ENCODE results near the gene ARNT2. TPM values are rescaled to one million over a fixed set of nuclear protein-coding genes. Genes with fewer than 3 reads are reported as not detected.

The ARNT2 gene
- total RNA-seq, 5 donors from 2014 or later (not counting 1 experiment from before 2014, with no cell fraction given) = 0.18 TPM; not detected in 4

DNA sequence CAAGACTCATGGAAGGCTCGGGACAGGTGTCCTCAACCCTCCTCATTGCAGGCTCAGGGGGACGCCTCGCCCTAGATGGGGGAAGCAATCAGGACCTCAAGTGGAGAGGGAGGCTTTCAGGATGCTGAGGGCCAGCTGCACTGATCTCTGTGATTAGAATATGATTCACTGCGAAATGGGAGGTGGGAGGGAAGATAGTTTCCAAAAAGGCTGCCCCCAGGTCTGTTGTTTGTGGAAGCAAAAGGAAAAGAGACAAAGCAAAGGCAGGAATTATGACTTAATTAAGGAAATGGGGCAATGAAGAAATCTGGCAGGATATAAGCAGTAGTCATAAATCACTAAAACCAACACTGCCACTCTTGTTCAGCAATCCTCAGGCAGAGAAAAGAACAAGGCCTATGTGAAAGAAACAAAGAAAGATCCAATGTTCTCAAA lies 205.3 kb downstream of the ARNT2 start:
- CTCF ChIA-PET = no interaction called here
- 50% methylated on average over 1 of the region's 4 CpGs for WGBS (ENCODE audit: insufficient coverage)

DNA sequence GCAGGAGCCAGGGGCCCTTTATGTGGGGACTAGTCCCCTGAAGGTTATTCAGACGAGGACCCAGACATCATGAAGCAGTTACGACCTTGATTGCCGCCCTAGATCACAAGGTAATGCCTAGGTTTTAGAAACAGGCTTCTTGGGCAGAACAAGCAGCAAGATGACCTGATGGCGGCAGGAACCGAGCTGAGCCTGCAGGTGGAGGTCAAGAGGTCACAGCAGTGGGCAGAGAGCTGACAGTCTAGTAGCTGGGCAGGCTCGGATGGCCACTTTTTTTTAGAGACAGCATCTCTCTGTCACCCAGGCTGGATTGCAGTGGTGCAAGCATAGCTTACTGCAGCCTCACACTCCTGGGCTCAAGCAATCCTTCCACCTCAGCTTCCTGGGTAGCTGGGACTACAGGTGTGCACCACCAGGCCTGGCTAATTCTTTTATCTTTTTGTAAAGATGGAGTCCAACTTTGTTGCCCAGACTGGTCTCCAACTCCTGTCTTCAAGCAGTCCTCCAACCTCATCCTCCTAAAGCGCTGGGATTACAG lies 207.4 kb downstream of the ARNT2 start:
- Histone ChIP-seq H3K27me3 (replicated peaks in 1 of 2; ENCODE audit: control insufficient read depth in 2 of 2, extremely low read depth in 1 of 2, insufficient read depth in 2 of 2, low read length in 1 of 2) (peaks cover 0 to 30% of the 10 kb centered on the region in 2 experiments), H3K9me3 (no peaks in the 10 kb centered on the region), H3K27ac (ENCODE audit: low read length) (no peak overlapping the region), H3K4me1 (ENCODE audit: control insufficient read depth in 1 of 2, extremely low read depth in 1 of 2, insufficient read depth in 2 of 2, low read length in 2 of 2) (no peaks in the 10 kb centered on the region), H3K4me3 (ENCODE audit: control insufficient read depth in 1 of 2, extremely low read depth in 1 of 2, low read length in 1 of 2) (no peak overlapping the region), H3K36me3 (ENCODE audit: control insufficient read depth in 2 of 2, extremely low read depth in 1 of 2, insufficient read depth in 1 of 2, low read length in 1 of 2) (no peaks in the 10 kb centered on the region)
- Mint-ChIP-seq H3K9me3 (no peaks in the 10 kb centered on the region), H3K27me3 (peaks cover 8 to 11% of the 10 kb centered on the region in 2 donors), H3K4me1 (no peaks in the 10 kb centered on the region), H3K36me3 (no peaks in the 10 kb centered on the region), H3K27ac (no peak overlapping the region), H3K4me3 (no peak overlapping the region)
- DNase-seq = no peak
- WGBS (ENCODE audit: insufficient coverage) = 76% methylated on average over 6 of the region's 7 CpGs
- POLR2A ChIA-PET = no interaction called here
- CTCF ChIA-PET = no interaction called here
- no peak for ATAC-seq (replicated peaks in 1 of 4)

More for the DNA sequence above, 205.3 kb downstream of the ARNT2 start:
- Mint-ChIP-seq H3K36me3 (no peaks in the 10 kb centered on the region), H3K27ac (no peak overlapping the region), H3K27me3 (peaks cover 5 to 6% of the 10 kb centered on the region in 2 donors), H3K4me1 (no peaks in the 10 kb centered on the region), H3K9me3 (no peaks in the 10 kb centered on the region), H3K4me3 (no peak overlapping the region)
- H3K9me3 ChIP-seq = no peaks in the 10 kb centered on the region
- no peak for ATAC-seq (replicated peaks in 1 of 4)
- H3K4me1 ChIP-seq (ENCODE audit: control insufficient read depth in 1 of 2, extremely low read depth in 1 of 2, insufficient read depth in 2 of 2, low read length in 2 of 2) = no peaks in the 10 kb centered on the region
- peaks cover 0 to 24% of the 10 kb centered on the region in 2 experiments for H3K27me3 ChIP-seq (replicated peaks in 1 of 2; ENCODE audit: control insufficient read depth in 2 of 2, extremely low read depth in 1 of 2, insufficient read depth in 2 of 2, low read length in 1 of 2)
- no peak overlapping the region for H3K4me3 ChIP-seq (ENCODE audit: control insufficient read depth in 1 of 2, extremely low read depth in 1 of 2, low read length in 1 of 2)
- POLR2A ChIA-PET = no interaction called here
- no peak overlapping the region for H3K27ac ChIP-seq (ENCODE audit: low read length)
- no peaks in the 10 kb centered on the region for H3K36me3 ChIP-seq (ENCODE audit: control insufficient read depth in 2 of 2, extremely low read depth in 1 of 2, insufficient read depth in 1 of 2, low read length in 1 of 2)
- DNase-seq = no peak

DNA sequence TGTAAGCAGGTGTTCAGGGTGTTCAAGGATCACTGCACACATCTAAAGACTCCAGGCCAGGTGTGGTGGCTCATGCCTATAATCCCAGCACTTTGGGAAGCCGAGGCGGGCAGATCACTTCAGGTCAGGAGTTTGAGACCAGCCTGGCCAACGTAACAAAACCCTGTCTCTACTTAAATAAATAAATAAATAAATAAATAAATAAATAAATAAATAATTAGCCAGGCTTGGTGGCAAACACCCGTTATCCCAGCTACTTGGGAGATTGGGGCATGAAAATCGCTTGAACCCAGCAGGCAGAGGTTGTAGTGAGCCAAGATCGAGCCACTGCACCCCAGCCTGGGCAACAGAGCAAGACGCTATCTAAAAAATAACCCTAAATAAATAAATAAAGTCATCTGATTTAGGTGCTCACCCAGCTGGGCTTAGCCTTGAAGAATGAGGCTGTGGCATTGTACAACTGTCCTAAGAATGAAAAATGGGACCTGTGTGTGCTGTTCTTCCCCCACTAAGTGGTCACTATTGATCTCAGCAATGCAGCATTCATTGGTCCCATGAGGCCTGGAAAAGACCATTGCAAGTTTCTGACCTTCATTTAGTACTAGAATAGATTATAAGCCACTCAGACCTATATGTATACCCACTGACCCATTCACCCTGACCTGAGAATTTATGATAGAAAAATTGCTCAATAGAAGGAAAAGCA lies 208.1 kb downstream of the ARNT2 start:
- no peak overlapping the region for H3K27ac Mint-ChIP-seq
- H3K4me3 ChIP-seq (ENCODE audit: control insufficient read depth in 1 of 2, extremely low read depth in 1 of 2, low read length in 1 of 2) = no peak overlapping the region
- no peak overlapping the region for H3K27ac ChIP-seq (ENCODE audit: low read length)
- WGBS (ENCODE audit: insufficient coverage) = no CpG with 5 or more reads among the region's 7 CpGs
- DNase-seq (no peak), ATAC-seq (replicated peaks in 1 of 4) (no peak)
- peaks cover 13 to 16% of the 10 kb centered on the region in 2 donors for H3K27me3 Mint-ChIP-seq
- no peaks in the 10 kb centered on the region for H3K9me3 Mint-ChIP-seq
- no peaks in the 10 kb centered on the region for H3K9me3 ChIP-seq
- H3K36me3 Mint-ChIP-seq = no peaks in the 10 kb centered on the region
- H3K27me3 ChIP-seq (replicated peaks in 1 of 2; ENCODE audit: control insufficient read depth in 2 of 2, extremely low read depth in 1 of 2, insufficient read depth in 2 of 2, low read length in 1 of 2) = peaks cover 0 to 27% of the 10 kb centered on the region in 2 experiments
- H3K36me3 ChIP-seq (ENCODE audit: control insufficient read depth in 2 of 2, extremely low read depth in 1 of 2, insufficient read depth in 1 of 2, low read length in 1 of 2) = no peaks in the 10 kb centered on the region
- H3K4me3 Mint-ChIP-seq = no peak overlapping the region
- H3K4me1 ChIP-seq (ENCODE audit: control insufficient read depth in 1 of 2, extremely low read depth in 1 of 2, insufficient read depth in 2 of 2, low read length in 2 of 2) = no peaks in the 10 kb centered on the region
- H3K4me1 Mint-ChIP-seq = no peaks in the 10 kb centered on the region
- ChIA-PET POLR2A (no interaction called here), CTCF (no interaction called here)

DNA sequence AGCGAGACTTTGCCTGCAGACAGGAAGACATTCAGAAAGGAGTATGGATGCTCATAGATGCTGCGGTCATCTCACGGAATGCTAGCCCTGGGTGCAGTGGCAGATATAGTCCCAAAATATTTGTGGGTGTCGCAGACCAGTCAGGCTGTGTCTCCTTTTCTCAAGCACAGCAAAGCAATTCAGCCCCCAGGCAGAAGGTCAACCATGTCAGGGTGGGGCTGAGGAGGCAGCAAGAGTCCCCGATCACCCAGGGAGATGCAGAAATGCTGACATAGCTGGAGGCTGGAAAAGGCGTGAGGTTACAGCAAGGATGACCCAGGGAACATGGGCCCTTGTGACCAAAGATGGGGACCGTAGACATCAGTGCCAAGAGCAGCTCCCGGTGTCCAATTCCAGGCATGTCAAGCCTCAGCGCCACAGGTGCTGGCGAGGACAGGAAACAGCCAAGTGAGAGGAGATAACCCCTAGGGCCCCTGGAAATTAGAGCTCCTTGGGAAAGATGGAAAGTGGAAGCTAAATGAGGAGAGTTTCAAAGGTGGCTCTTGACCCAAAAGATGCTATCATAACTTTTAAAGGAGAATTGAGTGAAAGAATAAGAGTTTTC lies 209.7 kb downstream of the ARNT2 start:
- Mint-ChIP-seq H3K27ac (no peak overlapping the region), H3K4me3 (no peak overlapping the region), H3K27me3 (peaks cover 24% of the 10 kb centered on the region in 2 donors), H3K4me1 (no peaks in the 10 kb centered on the region), H3K36me3 (no peaks in the 10 kb centered on the region), H3K9me3 (no peaks in the 10 kb centered on the region)
- Histone ChIP-seq H3K27ac (ENCODE audit: low read length) (no peak overlapping the region), H3K36me3 (ENCODE audit: control insufficient read depth in 2 of 2, extremely low read depth in 1 of 2, insufficient read depth in 1 of 2, low read length in 1 of 2) (no peaks in the 10 kb centered on the region), H3K9me3 (no peaks in the 10 kb centered on the region), H3K27me3 (replicated peaks in 1 of 2; ENCODE audit: control insufficient read depth in 2 of 2, extremely low read depth in 1 of 2, insufficient read depth in 2 of 2, low read length in 1 of 2) (peaks cover 2 to 33% of the 10 kb centered on the region in 2 experiments), H3K4me3 (ENCODE audit: control insufficient read depth in 1 of 2, extremely low read depth in 1 of 2, low read length in 1 of 2) (no peak overlapping the region), H3K4me1 (ENCODE audit: control insufficient read depth in 1 of 2, extremely low read depth in 1 of 2, insufficient read depth in 2 of 2, low read length in 2 of 2) (no peaks in the 10 kb centered on the region)
- CTCF ChIA-PET = no interaction called here
- DNase-seq (no peak), ATAC-seq (replicated peaks in 1 of 4) (no peak)
- POLR2A ChIA-PET = no interaction called here
- 92% methylated on average over 8 of the region's 10 CpGs for WGBS (ENCODE audit: insufficient coverage)

DNA sequence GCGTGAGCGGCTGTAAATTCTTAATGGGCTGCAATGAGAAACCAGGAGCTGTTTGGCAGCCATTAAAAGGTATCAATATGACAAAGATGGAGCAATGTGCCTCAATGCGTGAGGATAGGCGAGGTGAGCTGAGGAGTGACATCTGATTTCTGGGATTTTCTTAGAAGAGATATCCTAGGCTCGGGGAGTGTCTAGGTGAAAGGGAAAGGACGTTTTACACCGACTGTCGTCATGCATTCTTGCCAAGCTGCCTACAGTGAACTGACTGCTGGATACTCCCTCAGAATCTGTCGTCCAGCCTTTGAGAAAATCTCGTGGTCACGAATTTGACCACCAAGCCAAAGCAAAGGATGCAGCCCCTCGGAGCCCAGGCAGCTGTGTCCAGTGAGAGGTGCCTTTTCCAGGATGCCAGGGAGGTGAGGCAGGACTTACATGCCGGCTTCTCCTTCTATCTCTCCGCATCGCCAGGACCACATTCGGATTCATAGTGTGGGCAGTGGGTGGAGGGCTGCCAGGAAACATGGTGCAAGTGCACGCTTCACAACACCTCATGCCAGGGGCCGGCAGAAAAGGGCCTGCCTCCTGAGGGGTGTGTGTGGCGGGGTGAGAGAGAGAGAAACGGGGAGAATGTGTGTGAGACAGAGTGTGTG lies 210.7 kb downstream of the ARNT2 start:
- no peak overlapping the region for H3K27ac ChIP-seq (ENCODE audit: low read length)
- WGBS (ENCODE audit: insufficient coverage) = 82% methylated on average over 17 of the region's 20 CpGs
- no peak overlapping the region for H3K4me3 Mint-ChIP-seq
- H3K27me3 ChIP-seq (replicated peaks in 1 of 2; ENCODE audit: control insufficient read depth in 2 of 2, extremely low read depth in 1 of 2, insufficient read depth in 2 of 2, low read length in 1 of 2) = peaks cover 2 to 31% of the 10 kb centered on the region in 2 experiments
- no peaks in the 10 kb centered on the region for H3K9me3 ChIP-seq
- ATAC-seq (replicated peaks in 1 of 4) (no peak), DNase-seq (no peak)
- no peaks in the 10 kb centered on the region for H3K9me3 Mint-ChIP-seq
- no peak overlapping the region for H3K27ac Mint-ChIP-seq
- CTCF ChIA-PET = no interaction called here
- H3K27me3 Mint-ChIP-seq = peaks cover 25 to 30% of the 10 kb centered on the region in 2 donors
- no peaks in the 10 kb centered on the region for H3K4me1 ChIP-seq (ENCODE audit: control insufficient read depth in 1 of 2, extremely low read depth in 1 of 2, insufficient read depth in 2 of 2, low read length in 2 of 2)
- no peaks in the 10 kb centered on the region for H3K36me3 Mint-ChIP-seq
- no peaks in the 10 kb centered on the region for H3K36me3 ChIP-seq (ENCODE audit: control insufficient read depth in 2 of 2, extremely low read depth in 1 of 2, insufficient read depth in 1 of 2, low read length in 1 of 2)
- no peaks in the 10 kb centered on the region for H3K4me1 Mint-ChIP-seq
- POLR2A ChIA-PET = no interaction called here
- H3K4me3 ChIP-seq (ENCODE audit: control insufficient read depth in 1 of 2, extremely low read depth in 1 of 2, low read length in 1 of 2) = no peak overlapping the region

DNA sequence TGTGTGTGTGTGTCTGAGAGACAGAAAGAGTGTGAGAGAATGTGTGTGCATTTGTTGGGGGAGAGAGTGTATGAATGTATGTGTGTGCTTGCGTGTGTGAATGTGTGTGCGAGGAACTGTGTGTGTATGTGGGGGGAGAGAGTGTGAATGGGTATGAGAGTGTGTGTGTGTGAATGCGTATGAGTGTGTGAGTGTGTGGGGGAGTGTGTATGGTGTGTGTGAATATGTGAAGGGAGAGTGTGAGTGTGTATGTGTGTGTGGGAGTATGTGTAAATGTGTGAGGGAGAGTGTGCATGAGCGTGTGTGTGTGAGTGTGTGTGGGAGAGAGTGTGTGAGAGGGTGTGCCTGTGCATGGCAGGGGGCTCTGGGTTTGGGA lies 211.2 kb downstream of the ARNT2 start:
- Histone ChIP-seq H3K4me1 (ENCODE audit: control insufficient read depth in 1 of 2, extremely low read depth in 1 of 2, insufficient read depth in 2 of 2, low read length in 2 of 2) (no peaks in the 10 kb centered on the region), H3K4me3 (ENCODE audit: control insufficient read depth in 1 of 2, extremely low read depth in 1 of 2, low read length in 1 of 2) (no peak overlapping the region), H3K27me3 (replicated peaks in 1 of 2; ENCODE audit: control insufficient read depth in 2 of 2, extremely low read depth in 1 of 2, insufficient read depth in 2 of 2, low read length in 1 of 2) (peaks cover 2 to 31% of the 10 kb centered on the region in 2 experiments), H3K9me3 (no peaks in the 10 kb centered on the region), H3K27ac (ENCODE audit: low read length) (no peak overlapping the region), H3K36me3 (ENCODE audit: control insufficient read depth in 2 of 2, extremely low read depth in 1 of 2, insufficient read depth in 1 of 2, low read length in 1 of 2) (no peaks in the 10 kb centered on the region)
- Mint-ChIP-seq H3K27me3 (peaks cover 25 to 30% of the 10 kb centered on the region in 2 donors), H3K4me1 (no peaks in the 10 kb centered on the region), H3K36me3 (no peaks in the 10 kb centered on the region), H3K27ac (no peak overlapping the region), H3K4me3 (no peak overlapping the region), H3K9me3 (no peaks in the 10 kb centered on the region)
- DNase-seq = no peak
- ChIA-PET POLR2A (no interaction called here), CTCF (no interaction called here)
- 92% methylated on average over 4 of the region's 4 CpGs for WGBS (ENCODE audit: insufficient coverage)
- no peak for ATAC-seq (replicated peaks in 1 of 4)
